PC-9 (cell line): ENCODE results near the gene OR6K3.

Source experiments
- EZH2 ChIP-seq: fragments of 200-600 bp; sonication (generic); IDR thresholded peaks from 2 replicates; pipeline ENCODE4 v1.8.0; 2017; ENCODE audit warnings: antibody characterized with exemption, low read depth
- TF ChIP-seq, protein P1 (sequence below): fragments of 200-600 bp; sonication (generic); conservative IDR thresholded peaks from 2 replicates; pipeline ENCODE4 v1.6.1; 2017; ENCODE audit warnings: mixed run types, antibody characterized with exemption, mild to moderate bottlenecking, moderate library complexity

GRCh38 chr1:158719664-158720063 lies 856 bp downstream of the OR6K3 start:
- TF ChIP-seq EZH2 = no peak
- TF ChIP-seq, protein P1, sequence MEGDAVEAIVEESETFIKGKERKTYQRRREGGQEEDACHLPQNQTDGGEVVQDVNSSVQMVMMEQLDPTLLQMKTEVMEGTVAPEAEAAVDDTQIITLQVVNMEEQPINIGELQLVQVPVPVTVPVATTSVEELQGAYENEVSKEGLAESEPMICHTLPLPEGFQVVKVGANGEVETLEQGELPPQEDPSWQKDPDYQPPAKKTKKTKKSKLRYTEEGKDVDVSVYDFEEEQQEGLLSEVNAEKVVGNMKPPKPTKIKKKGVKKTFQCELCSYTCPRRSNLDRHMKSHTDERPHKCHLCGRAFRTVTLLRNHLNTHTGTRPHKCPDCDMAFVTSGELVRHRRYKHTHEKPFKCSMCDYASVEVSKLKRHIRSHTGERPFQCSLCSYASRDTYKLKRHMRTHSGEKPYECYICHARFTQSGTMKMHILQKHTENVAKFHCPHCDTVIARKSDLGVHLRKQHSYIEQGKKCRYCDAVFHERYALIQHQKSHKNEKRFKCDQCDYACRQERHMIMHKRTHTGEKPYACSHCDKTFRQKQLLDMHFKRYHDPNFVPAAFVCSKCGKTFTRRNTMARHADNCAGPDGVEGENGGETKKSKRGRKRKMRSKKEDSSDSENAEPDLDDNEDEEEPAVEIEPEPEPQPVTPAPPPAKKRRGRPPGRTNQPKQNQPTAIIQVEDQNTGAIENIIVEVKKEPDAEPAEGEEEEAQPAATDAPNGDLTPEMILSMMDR = no peak
